ENCODE data around the gene KCNN3.

KCNN3 gene

GRCh38 chr1:154652893-154653292 lies 217.2 kb downstream of the KCNN3 start:
- DNase-seq, result no peak
- intact Hi-C loops (cut with DNase I), result no loop called here
